Natural killer cell (primary cell): ENCODE measurements around the gene CCL20. TPM values are rescaled to one million over a fixed set of nuclear protein-coding genes. Genes with fewer than 3 reads are reported as not detected.
A peak's percentile ranks its signal among the peaks of the same experiment; 100 is the strongest.

Experiments
- ATAC-seq, 3 donors: fragments of 150-1000 bp in 2 of 3; fragments of 200-7000 bp in 1 of 3; cut with Tn5 transposase; 1 replicate in 1 of 3; 2 replicates in 2 of 3; pipeline ENCODE4 v1.10.0; 2021; ENCODE audit warnings: mild to moderate bottlenecking in 2 of 3, moderate library complexity in 2 of 3
- DNase-seq, 2 donors: peaks; one replicate each; pipeline versions ENCODE4 v3.0.0 to v3.0.0-alpha.2; 2013 to 2021; ENCODE audit warnings: mixed read lengths in 1 of 2
- H3K27ac ChIP-seq: one replicate; pipeline ENCODE4 v1.5.1; 2013; ENCODE audit warnings: mild to moderate bottlenecking, low read length
- H3K27me3 ChIP-seq: one replicate; pipeline ENCODE4 v1.6.1; 2013; ENCODE audit warnings: low read length; ENCODE audit not compliant: control insufficient read depth, insufficient read depth
- H3K36me3 ChIP-seq: one replicate; pipeline ENCODE4 v1.6.1; 2013; ENCODE audit warnings: low read length; ENCODE audit not compliant: control insufficient read depth, insufficient read depth
- H3K4me1 ChIP-seq: one replicate; pipeline ENCODE4 v1.6.1; 2013; ENCODE audit warnings: low read length; ENCODE audit not compliant: control insufficient read depth, insufficient read depth
- H3K4me3 ChIP-seq: one replicate; pipeline ENCODE4 v1.5.1; 2013; ENCODE audit warnings: low read length
- H3K9me3 ChIP-seq: one replicate; pipeline ENCODE4 v1.6.1; 2013; ENCODE audit warnings: low read length; ENCODE audit not compliant: control insufficient read depth, insufficient read depth
- H3K27ac Mint-ChIP-seq, 2 donors: one replicate each; pipeline ENCODE4 v1.8.0; 2022; ENCODE audit warnings: mild to moderate bottlenecking in 2 of 2, mixed read lengths in 2 of 2, moderate library complexity in 1 of 2
- H3K27me3 Mint-ChIP-seq, 2 donors: one replicate each; pipeline ENCODE4 v1.8.0; 2022; ENCODE audit warnings: low read depth in 2 of 2, mixed read lengths in 2 of 2
- H3K36me3 Mint-ChIP-seq: one replicate; pipeline ENCODE4 v1.8.0; 2022; ENCODE audit warnings: mixed read lengths
- H3K4me1 Mint-ChIP-seq, 2 donors: one replicate each; pipeline ENCODE4 v1.8.0; 2022; ENCODE audit warnings: mixed read lengths in 2 of 2
- H3K4me3 Mint-ChIP-seq: one replicate; pipeline ENCODE4 v1.8.0; 2022; ENCODE audit warnings: mild to moderate bottlenecking, moderate library complexity, mixed read lengths
- H3K9me3 Mint-ChIP-seq, 2 donors: one replicate each; pipeline ENCODE4 v1.8.0; 2022; ENCODE audit warnings: mixed read lengths in 2 of 2
- WGBS: methylation state at CpG from one replicate; pipeline ENCODE4 v1.1.7; 2013; ENCODE audit warnings: missing lambda C conversion rate; ENCODE audit not compliant: insufficient coverage; 5-methylcytosine and 5-hydroxymethylcytosine counted together
- intact Hi-C: fragments of 100-400 bp; cut with micrococcal nuclease; formaldehyde crosslinking; loops from one replicate; pipeline ENCODE4 v1.14.2; 2022
- total RNA-seq, 4 donors: library from RNA; stranded (reverse); fragments of 120-200 nt in 1 of 4; gene quantifications; one replicate each; pipeline versions ENCODE4 v1.2.3 to v1.2.4, GENCODE V29; 2013 to 2022
- TF ChIP-seq, protein P1 (sequence below): fragments of 200-600 bp; IDR thresholded peaks from one replicate; pipeline ENCODE4 v1.8.0; 2022; ENCODE audit warnings: antibody characterized with exemption

Gene CCL20
- total RNA-seq, 3 donors from 2014 or later (not counting 1 experiment from before 2014, with no cell fraction given): 2.0 TPM; not detected in 2

DNA sequence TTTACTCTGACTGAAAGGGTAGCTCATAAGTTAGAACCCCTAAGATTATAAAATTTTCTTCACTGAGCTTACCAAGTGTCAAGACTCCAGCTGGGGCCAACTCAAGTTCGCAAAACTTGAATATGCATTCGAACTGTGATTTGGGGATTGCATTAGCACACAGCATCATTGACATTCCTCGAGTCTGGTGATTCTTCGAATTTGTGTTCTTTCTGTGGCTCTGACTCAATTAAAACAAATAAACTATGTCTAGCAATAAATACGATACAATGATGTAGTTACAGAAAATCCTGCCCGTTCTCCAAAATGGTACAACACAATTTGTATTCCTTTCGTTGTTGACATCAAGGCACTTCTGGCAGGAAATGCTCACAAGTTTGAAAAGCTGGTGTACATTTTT, 11.1 kb downstream of the CCL20 start:
- no peaks in the 10 kb centered on the region for H3K4me1 ChIP-seq
- H3K27ac ChIP-seq: no peak overlapping the region
- intact Hi-C loops: no loop called here
- H3K36me3 Mint-ChIP-seq: no peaks in the 10 kb centered on the region
- H3K36me3 ChIP-seq: no peaks in the 10 kb centered on the region
- no peaks in the 10 kb centered on the region for H3K27me3 ChIP-seq
- H3K27ac Mint-ChIP-seq: no peak overlapping the region
- H3K4me1 Mint-ChIP-seq: no peaks in the 10 kb centered on the region
- ATAC-seq (no peak), DNase-seq (no peak)
- H3K9me3 Mint-ChIP-seq: peaks cover 4 to 8% of the 10 kb centered on the region in 2 donors
- no peaks in the 10 kb centered on the region for H3K9me3 ChIP-seq
- H3K4me3 ChIP-seq: no peak overlapping the region
- TF ChIP-seq, protein P1, sequence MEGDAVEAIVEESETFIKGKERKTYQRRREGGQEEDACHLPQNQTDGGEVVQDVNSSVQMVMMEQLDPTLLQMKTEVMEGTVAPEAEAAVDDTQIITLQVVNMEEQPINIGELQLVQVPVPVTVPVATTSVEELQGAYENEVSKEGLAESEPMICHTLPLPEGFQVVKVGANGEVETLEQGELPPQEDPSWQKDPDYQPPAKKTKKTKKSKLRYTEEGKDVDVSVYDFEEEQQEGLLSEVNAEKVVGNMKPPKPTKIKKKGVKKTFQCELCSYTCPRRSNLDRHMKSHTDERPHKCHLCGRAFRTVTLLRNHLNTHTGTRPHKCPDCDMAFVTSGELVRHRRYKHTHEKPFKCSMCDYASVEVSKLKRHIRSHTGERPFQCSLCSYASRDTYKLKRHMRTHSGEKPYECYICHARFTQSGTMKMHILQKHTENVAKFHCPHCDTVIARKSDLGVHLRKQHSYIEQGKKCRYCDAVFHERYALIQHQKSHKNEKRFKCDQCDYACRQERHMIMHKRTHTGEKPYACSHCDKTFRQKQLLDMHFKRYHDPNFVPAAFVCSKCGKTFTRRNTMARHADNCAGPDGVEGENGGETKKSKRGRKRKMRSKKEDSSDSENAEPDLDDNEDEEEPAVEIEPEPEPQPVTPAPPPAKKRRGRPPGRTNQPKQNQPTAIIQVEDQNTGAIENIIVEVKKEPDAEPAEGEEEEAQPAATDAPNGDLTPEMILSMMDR: no peak
- H3K4me3 Mint-ChIP-seq: no peak overlapping the region
- peaks cover 0 to 14% of the 10 kb centered on the region in 2 donors for H3K27me3 Mint-ChIP-seq
- WGBS: 85% methylated on average over 7 of the region's 7 CpGs

GRCh38 chr2:227826019-227826521, 12.4 kb downstream of the CCL20 start:
- no peak overlapping the region for H3K27ac Mint-ChIP-seq
- Histone ChIP-seq H3K9me3 (no peaks in the 10 kb centered on the region), H3K27me3 (no peaks in the 10 kb centered on the region), H3K4me3 (no peak overlapping the region), H3K27ac (no peak overlapping the region), H3K4me1 (no peaks in the 10 kb centered on the region), H3K36me3 (no peaks in the 10 kb centered on the region)
- peaks cover 0 to 10% of the 10 kb centered on the region in 2 donors for H3K27me3 Mint-ChIP-seq
- H3K9me3 Mint-ChIP-seq: peaks cover 4% of the 10 kb centered on the region in 2 donors
- ATAC-seq (no peak), DNase-seq (peak in 1 of 2 donors; percentile 52)
- 66% methylated on average over 9 of the region's 10 CpGs for WGBS
- no peak overlapping the region for H3K4me3 Mint-ChIP-seq
- intact Hi-C loops: no loop called here
- no peaks in the 10 kb centered on the region for H3K4me1 Mint-ChIP-seq
- H3K36me3 Mint-ChIP-seq: no peaks in the 10 kb centered on the region
- TF ChIP-seq, protein P1: no peak

- Histone ChIP-seq H3K27ac (no peak overlapping the region), H3K4me1 (no peaks in the 10 kb centered on the region), H3K4me3 (no peak overlapping the region), H3K27me3 (no peaks in the 10 kb centered on the region), H3K36me3 (no peaks in the 10 kb centered on the region), H3K9me3 (no peaks in the 10 kb centered on the region)
- TF ChIP-seq, protein P1: no peak
- Mint-ChIP-seq H3K4me1 (no peaks in the 10 kb centered on the region), H3K27me3 (peaks cover 0 to 10% of the 10 kb centered on the region in 2 donors), H3K4me3 (no peak overlapping the region), H3K9me3 (peaks cover 4% of the 10 kb centered on the region in 2 donors), H3K27ac (no peak overlapping the region), H3K36me3 (no peaks in the 10 kb centered on the region)
- DNase-seq (peak in 1 of 2 donors; percentile 38), ATAC-seq (no peak)
- 8% methylated on average over 2 of the region's 2 CpGs for WGBS
- intact Hi-C loops: no loop called here
Observed at GRCh38 chr2:227826563-227826962, 12.9 kb downstream of the CCL20 start.

GRCh38 chr2:227827143-227827542, 13.5 kb downstream of the CCL20 start:
- ATAC-seq (no peak), DNase-seq (no peak)
- H3K4me3 ChIP-seq: no peak overlapping the region
- no peaks in the 10 kb centered on the region for H3K4me1 ChIP-seq
- Mint-ChIP-seq H3K36me3 (no peaks in the 10 kb centered on the region), H3K4me1 (no peaks in the 10 kb centered on the region), H3K4me3 (no peak overlapping the region), H3K9me3 (peaks cover 4% of the 10 kb centered on the region in 2 donors), H3K27me3 (peaks cover 0 to 10% of the 10 kb centered on the region in 2 donors), H3K27ac (no peak overlapping the region)
- TF ChIP-seq, protein P1: no peak
- H3K9me3 ChIP-seq: no peaks in the 10 kb centered on the region
- no peak overlapping the region for H3K27ac ChIP-seq
- 87% methylated on average over 7 of the region's 7 CpGs for WGBS
- intact Hi-C loops: no loop called here
- H3K27me3 ChIP-seq: no peaks in the 10 kb centered on the region
- H3K36me3 ChIP-seq: no peaks in the 10 kb centered on the region
